Stimulated activated CD4-positive, alpha-beta T cell treated with anti-CD3 and anti-CD28 coated beads, Interleukin-2, amount 100 ng/mL, for 4 hours (primary cell): Measurements from ENCODE around the gene SMAD3.

ENCODE experiments used
- DNase-seq: peaks from one replicate; pipeline ENCODE4 v3.0.0-alpha.2; 2020; ENCODE audit warnings: low read depth

SMAD3 gene

GRCh38 chr15:67199881-67200763 lies 134.7 kb downstream of the SMAD3 start:
- no peak for DNase-seq

GRCh38 chr15:67201136-67201535 lies 135.7 kb downstream of the SMAD3 start:
- DNase-seq, result no peak

- DNase-seq, result no peak
Measured at GRCh38 chr15:67202091-67202490, 136.7 kb downstream of the SMAD3 start.

GRCh38 chr15:67202991-67203390 lies 137.6 kb downstream of the SMAD3 start:
- DNase-seq, result no peak

- DNase-seq, result no peak
Measured at GRCh38 chr15:67207555-67208207, 142.3 kb downstream of the SMAD3 start.

GRCh38 chr15:67208396-67208795 lies 143.0 kb downstream of the SMAD3 start:
- DNase-seq, result no peak

GRCh38 chr15:67210555-67211168 lies 145.3 kb downstream of the SMAD3 start:
- DNase-seq, result no peak

GRCh38 chr15:67212684-67213367 lies 147.4 kb downstream of the SMAD3 start:
- DNase-seq, result no peak

- DNase-seq, result no peak
Measured at GRCh38 chr15:67215102-67215501, 149.7 kb downstream of the SMAD3 start.

- DNase-seq, result no peak
Measured at GRCh38 chr15:67216859-67217258, 151.5 kb downstream of the SMAD3 start.

GRCh38 chr15:67218428-67218827 lies 153.0 kb downstream of the SMAD3 start:
- no peak for DNase-seq

- DNase-seq, result no peak
Measured at GRCh38 chr15:67219288-67219687, 153.9 kb downstream of the SMAD3 start.

GRCh38 chr15:67224889-67225288 lies 159.5 kb downstream of the SMAD3 start:
- DNase-seq, result no peak

- DNase-seq, result no peak
Measured at GRCh38 chr15:67225336-67225735, 159.9 kb downstream of the SMAD3 start.

- DNase-seq, result no peak
Measured at GRCh38 chr15:67227431-67227830, 162.0 kb downstream of the SMAD3 start.

GRCh38 chr15:67227846-67228245 lies 162.4 kb downstream of the SMAD3 start:
- DNase-seq, result no peak

- no peak for DNase-seq
Measured at GRCh38 chr15:67228286-67228685, 162.9 kb downstream of the SMAD3 start.

GRCh38 chr15:67230504-67230903 lies 165.1 kb downstream of the SMAD3 start:
- DNase-seq, result no peak

GRCh38 chr15:67232591-67232990 lies 167.2 kb downstream of the SMAD3 start:
- no peak for DNase-seq

GRCh38 chr15:67240235-67241131 lies 175.1 kb downstream of the SMAD3 start:
- no peak for DNase-seq

GRCh38 chr15:67241132-67241855 lies 175.9 kb downstream of the SMAD3 start:
- no peak for DNase-seq
